ENCODE data around the gene MAST4.

The MAST4 gene

DNA sequence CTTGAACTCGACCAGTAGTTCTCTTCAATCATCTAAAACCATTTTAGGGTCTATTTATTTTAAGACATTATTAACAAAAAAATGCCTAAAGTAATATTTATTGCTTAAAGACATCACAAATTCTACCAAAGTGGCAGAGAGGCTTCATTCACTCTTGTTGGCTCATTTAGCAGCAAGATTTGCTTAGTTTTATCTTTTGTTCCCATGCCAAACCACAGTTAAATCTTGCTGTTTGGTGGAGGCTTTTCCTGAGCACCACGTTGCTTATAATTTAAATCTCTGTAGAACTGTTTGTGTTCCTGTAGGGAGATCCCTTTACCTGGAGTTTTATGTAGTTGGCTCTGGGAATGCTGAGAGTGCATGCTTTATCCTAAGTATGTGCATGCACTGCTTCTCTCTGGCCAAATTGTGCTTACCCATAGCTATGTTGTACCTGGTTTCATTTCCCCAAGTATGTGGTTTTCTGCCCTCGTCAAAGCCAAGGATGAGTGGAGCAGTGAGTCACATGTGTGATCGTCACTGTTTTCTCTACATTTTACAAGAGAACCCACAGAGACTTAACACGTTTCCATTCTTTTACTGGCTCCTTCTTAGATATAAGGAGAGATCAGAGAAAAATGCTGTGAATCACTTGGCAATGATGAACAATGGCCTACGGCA lies 42.1 kb upstream of the MAST4 start:
- Mint-ChIP-seq H3K4me1 (no peaks in the 10 kb centered on the region), H3K4me3 (no peak overlapping the region), H3K27me3 (ENCODE audit: low read depth) (no peaks in the 10 kb centered on the region), H3K9me3 (peaks cover 10% of the 10 kb centered on the region), H3K36me3 (ENCODE audit: low read depth) (no peaks in the 10 kb centered on the region), H3K27ac (no peak overlapping the region)
- TF ChIP-seq CTCF (IDR thresholded peaks at IDR 0.05; ENCODE audit: unreplicated experiment in 3 of 3): no peak

- Mint-ChIP-seq H3K36me3 (ENCODE audit: low read depth) (no peaks in the 10 kb centered on the region), H3K27ac (no peak overlapping the region), H3K9me3 (peaks cover 5% of the 10 kb centered on the region), H3K27me3 (ENCODE audit: low read depth) (no peaks in the 10 kb centered on the region), H3K4me3 (no peak overlapping the region), H3K4me1 (no peaks in the 10 kb centered on the region)
- no peak for TF ChIP-seq CTCF (IDR thresholded peaks at IDR 0.05; ENCODE audit: unreplicated experiment in 3 of 3)
Observed at GRCh38 chr5:66554884-66555283, 41.3 kb upstream of the MAST4 start.

GRCh38 chr5:66558560-66558959 lies 37.6 kb upstream of the MAST4 start:
- H3K27me3 Mint-ChIP-seq (ENCODE audit: low read depth): no peaks in the 10 kb centered on the region
- no peak overlapping the region for H3K4me3 Mint-ChIP-seq
- peaks cover 3% of the 10 kb centered on the region for H3K36me3 Mint-ChIP-seq (ENCODE audit: low read depth)
- H3K9me3 Mint-ChIP-seq: peaks cover 18% of the 10 kb centered on the region
- no peak overlapping the region for H3K27ac Mint-ChIP-seq
- H3K4me1 Mint-ChIP-seq: no peaks in the 10 kb centered on the region
- TF ChIP-seq CTCF (IDR thresholded peaks at IDR 0.05; ENCODE audit: unreplicated experiment in 3 of 3): no peak

DNA sequence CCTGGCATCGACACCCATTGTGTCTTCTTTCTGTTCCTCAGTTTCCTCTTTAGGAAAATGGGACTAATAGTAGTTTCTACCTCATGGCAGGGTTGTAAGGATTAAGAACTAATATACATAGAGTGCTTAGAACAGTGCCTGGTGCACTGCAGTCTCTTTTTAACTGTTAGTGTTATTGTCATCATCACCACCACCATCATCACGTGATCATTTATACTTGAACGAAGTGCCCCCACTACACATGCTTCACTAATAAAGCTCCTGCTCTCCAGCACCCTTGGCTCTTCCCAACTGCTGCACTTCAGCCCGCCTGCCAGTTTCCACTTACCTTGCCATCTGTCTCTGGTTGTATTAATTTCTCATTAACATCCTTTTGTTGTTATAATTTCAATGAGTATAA lies 35.8 kb upstream of the MAST4 start:
- H3K4me3 Mint-ChIP-seq: no peak overlapping the region
- no peak overlapping the region for H3K27ac Mint-ChIP-seq
- H3K9me3 Mint-ChIP-seq: peaks cover 14% of the 10 kb centered on the region
- H3K4me1 Mint-ChIP-seq: no peaks in the 10 kb centered on the region
- H3K36me3 Mint-ChIP-seq (ENCODE audit: low read depth): peaks cover 3% of the 10 kb centered on the region
- TF ChIP-seq CTCF (IDR thresholded peaks at IDR 0.05; ENCODE audit: unreplicated experiment in 3 of 3): no peak
- H3K27me3 Mint-ChIP-seq (ENCODE audit: low read depth): no peaks in the 10 kb centered on the region

DNA sequence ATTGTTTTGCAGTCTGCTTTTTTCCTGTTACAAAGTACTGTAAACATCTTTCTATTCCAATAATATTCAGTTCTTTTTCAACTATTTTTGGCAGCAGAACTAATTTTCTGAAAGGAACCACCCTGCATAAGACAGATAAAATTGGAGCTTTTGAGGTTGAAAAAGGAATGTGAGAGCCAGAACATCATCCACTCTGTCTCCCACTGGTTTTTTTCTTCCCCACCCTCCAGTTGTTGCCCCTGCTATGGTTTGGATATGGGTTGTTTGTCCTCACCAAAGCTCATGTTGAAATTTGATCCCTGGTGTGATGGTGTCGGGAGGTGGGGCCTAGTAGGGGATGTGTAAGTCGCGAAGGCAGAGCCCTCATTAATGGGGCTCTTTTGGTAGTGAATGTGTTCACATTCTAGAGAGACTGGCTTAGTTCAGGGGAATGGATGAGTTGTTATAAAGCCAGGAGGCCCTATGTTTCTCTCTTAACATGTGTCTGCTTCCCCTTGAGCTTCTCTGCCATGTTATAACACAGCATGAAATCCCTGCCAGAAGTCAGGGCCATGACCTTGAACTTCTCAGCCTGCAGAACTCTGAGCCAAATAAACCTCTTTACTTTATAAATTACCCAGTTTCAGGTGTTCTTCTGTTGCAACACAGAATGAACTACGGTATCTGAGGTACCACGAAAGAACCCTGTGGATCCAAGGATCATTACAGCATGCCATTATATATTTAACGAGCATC lies 34.8 kb upstream of the MAST4 start:
- TF ChIP-seq CTCF (IDR thresholded peaks at IDR 0.05; ENCODE audit: unreplicated experiment in 3 of 3): no peak
- Mint-ChIP-seq H3K9me3 (peaks cover 13% of the 10 kb centered on the region), H3K27ac (peak overlapping the region in 1 of 3 experiments; percentile 76), H3K4me1 (no peaks in the 10 kb centered on the region), H3K4me3 (no peak overlapping the region), H3K27me3 (ENCODE audit: low read depth) (no peaks in the 10 kb centered on the region), H3K36me3 (ENCODE audit: low read depth) (peaks cover 3% of the 10 kb centered on the region)

GRCh38 chr5:66565878-66566277 lies 30.3 kb upstream of the MAST4 start:
- H3K36me3 Mint-ChIP-seq (ENCODE audit: low read depth): peaks cover 3% of the 10 kb centered on the region
- peaks cover 8% of the 10 kb centered on the region for H3K4me1 Mint-ChIP-seq
- TF ChIP-seq CTCF (IDR thresholded peaks at IDR 0.05; ENCODE audit: unreplicated experiment in 3 of 3): no peak
- H3K27ac Mint-ChIP-seq: no peak overlapping the region
- no peak overlapping the region for H3K4me3 Mint-ChIP-seq
- H3K9me3 Mint-ChIP-seq: peaks cover 13% of the 10 kb centered on the region
- no peaks in the 10 kb centered on the region for H3K27me3 Mint-ChIP-seq (ENCODE audit: low read depth)

All from nephron (organoid).